GM12878 (cell line): ENCODE measurements around the gene PDE3B. TPM values are rescaled to one million over a fixed set of nuclear protein-coding genes. Genes with fewer than 3 reads are reported as not detected.

Source experiments
- ATAC-seq: fragments of 200-7000 bp; cut with Tn5 transposase; 3 replicates; pipeline ENCODE4 v1.9.1; 2020; ENCODE audit warnings: mild to moderate bottlenecking, moderate library complexity
- BruUV-seq: library from RNA; stranded (reverse); fragments of 400-500 nt; replicated peaks from 2 replicates; lab custom pipeline; 2021; lab: Mats Ljungman, UMichigan
- CTCF ChIA-PET: fragments of 300-600 bp; sonication (Branson Sonifier 250); formaldehyde crosslinking; extraction: SDS; loops from one replicate; lab custom pipeline; 2021; ENCODE audit warnings: inconsistent platforms; lab: Yijun Ruan, JAX
- POLR2A ChIA-PET: fragments of 350-600 bp; formaldehyde crosslinking; extraction: SDS; loops from one replicate; lab custom pipeline; 2021; ENCODE audit warnings: inconsistent platforms; lab: Charles Lee
- RAD21 ChIA-PET: fragments of 300-600 bp; sonication (Branson Sonifier 250); formaldehyde crosslinking; loops from one replicate; lab custom pipeline; 2023; ENCODE audit warnings: antibody characterized with exemption; ENCODE audit not compliant: unreplicated experiment; lab: Charles Lee
- SMC1A ChIA-PET: fragments of 300-600 bp; sonication (Branson Sonifier 250); formaldehyde crosslinking; loops from one replicate; lab custom pipeline; 2023; ENCODE audit not compliant: unreplicated experiment, uncharacterized antibody; lab: Charles Lee
- DNase-seq: peaks from one replicate; pipeline ENCODE4 v3.0.0-alpha.2; 2011; ENCODE audit warnings: low read depth, low spot score
- FAIRE-seq: peaks from 3 replicates; lab custom pipeline; 2011; peaks lifted over from hg19 to GRCh38; lab: Jason Lieb, UNC
- H2AFZ ChIP-seq: 2 replicates; pipeline ENCODE4 v1.6.0; 2011; ENCODE audit warnings: low read depth, low read length, control low read depth; ENCODE audit not compliant: control insufficient read depth
- H3K27ac ChIP-seq: 2 replicates; pipeline ENCODE4 v1.5.1; 2011; ENCODE audit warnings: control low read depth; ENCODE audit not compliant: control insufficient read depth, insufficient read depth
- H3K27me3 ChIP-seq, 2 experiments: replicated peaks in 1 of 2; 2 replicates each; pipeline versions ENCODE4 v1.6.0 to v1.6.1; 2011; ENCODE audit warnings: low read length in 1 of 2; ENCODE audit not compliant: control insufficient read depth in 2 of 2, insufficient read depth in 2 of 2
- H3K36me3 ChIP-seq, 2 experiments: 2 replicates each; pipeline ENCODE4 v1.5.1; 2011; ENCODE audit warnings: low read length in 1 of 2; ENCODE audit not compliant: control insufficient read depth in 2 of 2, insufficient read depth in 2 of 2
- H3K4me1 ChIP-seq: 2 replicates; pipeline ENCODE4 v1.6.1; 2011; ENCODE audit warnings: mild to moderate bottlenecking, low read length, moderate library complexity, mixed read lengths; ENCODE audit not compliant: control insufficient read depth, insufficient read depth
- H3K4me2 ChIP-seq: 2 replicates; pipeline ENCODE4 v1.6.0; 2011; ENCODE audit warnings: control low read depth; ENCODE audit not compliant: control insufficient read depth, insufficient read depth
- H3K4me3 ChIP-seq: fragments of 200-600 bp; sonication (generic); 2 replicates; pipeline ENCODE4 v1.5.1; 2016
- H3K79me2 ChIP-seq: 2 replicates; pipeline ENCODE4 v1.6.0; 2011; ENCODE audit warnings: low read length; ENCODE audit not compliant: control insufficient read depth, insufficient read depth
- H3K9ac ChIP-seq: 2 replicates; pipeline ENCODE4 v1.8.0; 2011; ENCODE audit warnings: low read length, control low read depth, mixed read lengths; ENCODE audit not compliant: control insufficient read depth, insufficient read depth
- H3K9me3 ChIP-seq: replicated peaks from 3 replicates; pipeline ENCODE4 v1.5.1; 2011; ENCODE audit warnings: mild to moderate bottlenecking, low read length; ENCODE audit not compliant: control insufficient read depth, insufficient read depth
- H4K20me1 ChIP-seq: 2 replicates; pipeline ENCODE4 v1.6.0; 2011; ENCODE audit not compliant: control insufficient read depth, insufficient read depth
- BHLHE40 ChIP-seq, 2 experiments: fragments of 450-650 bp in 1 of 2; IDR thresholded peaks; 2 replicates each; pipeline ENCODE4 v1.6.1; 2011 to 2017; ENCODE audit warnings: low read depth in 2 of 2, borderline replicate concordance in 1 of 2, improper control_type of control experiment in 1 of 2, low read length in 1 of 2, mild to moderate bottlenecking in 1 of 2
- BMI1 ChIP-seq: fragments of 450-650 bp; IDR thresholded peaks from 2 replicates; pipeline ENCODE4 v1.6.1; 2016; ENCODE audit warnings: mild to moderate bottlenecking, moderate library complexity, borderline replicate concordance
- CEBPB ChIP-seq, 2 experiments: fragments of 150-350 bp in 1 of 2; IDR thresholded peaks; 2 replicates each; pipeline ENCODE4 v1.6.1; 2012 to 2014; ENCODE audit warnings: low read depth in 2 of 2, low read length in 2 of 2, borderline replicate concordance in 1 of 2, inconsistent platforms in 1 of 2
- CREB1 ChIP-seq: IDR thresholded peaks from 2 replicates; pipeline ENCODE4 v1.6.1; 2012; ENCODE audit warnings: low read depth, mild to moderate bottlenecking, inconsistent platforms
- ETV6 ChIP-seq, 2 experiments: fragments of 450-650 bp in 1 of 2; IDR thresholded peaks in 1 of 2; conservative IDR thresholded peaks in 1 of 2; 2 replicates each; pipeline ENCODE4 v1.6.1; 2014; ENCODE audit warnings: antibody characterized with exemption in 1 of 2, borderline replicate concordance in 1 of 2, low read depth in 1 of 2, mild to moderate bottlenecking in 1 of 2, moderate library complexity in 1 of 2
- FOS ChIP-seq: IDR thresholded peaks from 3 replicates; pipeline ENCODE4 v1.6.1; 2011; ENCODE audit warnings: borderline replicate concordance; ENCODE audit not compliant: insufficient read length; ENCODE audit errors: extremely low read depth
- FOXM1 ChIP-seq: IDR thresholded peaks from 2 replicates; pipeline ENCODE4 v1.6.1; 2012; ENCODE audit warnings: low read depth, mild to moderate bottlenecking, inconsistent platforms, low read length, moderate library complexity
- GATAD2B ChIP-seq: fragments of 450-650 bp; conservative IDR thresholded peaks from 2 replicates; pipeline ENCODE4 v1.6.1; 2017; ENCODE audit warnings: low read depth, mild to moderate bottlenecking, moderate library complexity
- NFXL1 ChIP-seq: fragments of 450-650 bp; IDR thresholded peaks from 2 replicates; pipeline ENCODE4 v1.6.1; 2017; ENCODE audit warnings: antibody characterized with exemption, mild to moderate bottlenecking, borderline replicate concordance
- NR2C2 ChIP-seq: IDR thresholded peaks from 2 replicates; pipeline ENCODE4 v1.6.1; 2011; ENCODE audit warnings: borderline replicate concordance, low read depth; ENCODE audit not compliant: control insufficient read depth, insufficient read length
- NRF1 ChIP-seq: conservative IDR thresholded peaks from 2 replicates; pipeline ENCODE4 v1.6.1; 2011; ENCODE audit warnings: mild to moderate bottlenecking, low read depth, low read length, improper control_type of control experiment
- RAD51 ChIP-seq: fragments of 450-650 bp; IDR thresholded peaks from 2 replicates; pipeline ENCODE4 v1.6.1; 2016; ENCODE audit warnings: moderate library complexity, mild to moderate bottlenecking, inconsistent platforms
- RBBP5 ChIP-seq: fragments of 200-600 bp; sonication (generic); conservative IDR thresholded peaks from 2 replicates; pipeline ENCODE4 v1.6.1; 2016
- SUPT20H ChIP-seq: IDR thresholded peaks from 2 replicates; pipeline ENCODE4 v1.6.1; 2011; ENCODE audit warnings: low read depth, mild to moderate bottlenecking, low read length, moderate library complexity, borderline replicate concordance; ENCODE audit not compliant: control insufficient read depth
- TARDBP ChIP-seq: IDR thresholded peaks from 2 replicates; pipeline ENCODE4 v1.6.1; 2016; ENCODE audit warnings: borderline replicate concordance
- ZSCAN29 ChIP-seq: fragments of 450-650 bp; IDR thresholded peaks from 2 replicates; pipeline ENCODE4 v1.6.1; 2017; ENCODE audit warnings: mild to moderate bottlenecking, moderate library complexity
- WGBS: methylation state at CpG from one replicate; pipeline ENCODE4 v1.1.6; 2016; ENCODE audit warnings: low lambda C conversion rate; ENCODE audit not compliant: insufficient replicate concordance, insufficient coverage; ENCODE audit errors: missing lambda C conversion rate; 5-methylcytosine and 5-hydroxymethylcytosine counted together
- in situ Hi-C: fragments of 300-500 bp; cut with MboI; formaldehyde crosslinking; loops from 9 replicates; pipeline ENCODE4 v1.14.3; 2018; ENCODE audit warnings: mixed read lengths
- intact Hi-C: fragments of 100-400 bp; cut with micrococcal nuclease; formaldehyde crosslinking; loops from one replicate; pipeline ENCODE4 v1.14.2; 2022; ENCODE audit not compliant: unreplicated experiment
- polyA plus RNA-seq, 11 experiments: library from polyadenylated mRNA; depleted of rRNA in 4 of 11; unstranded in 6 of 11; stranded (reverse) in 5 of 11; fragments of >200 nt; fragmentation: Nextera tagmentation in 4 of 11; fragmentation: Illumina TruSeq in 1 of 11; extraction: Ambion mirVana in 4 of 11; extraction: Trizol in 1 of 11; gene quantifications; 1 replicate in 1 of 11; 2 replicates in 10 of 11; pipeline versions ENCODE4 v1.2.1 to v1.2.3, GENCODE V29; 2011 to 2016; ENCODE audit warnings: inconsistent platforms in 2 of 11, missing spikeins in 2 of 11, low read depth in 1 of 11
- total RNA-seq, 4 experiments: library from RNA; depleted of rRNA in 3 of 4; stranded (reverse); fragments of >200 nt in 3 of 4; fragmentation: Illumina TruSeq in 1 of 4; extraction: Trizol in 1 of 4; gene quantifications; 2 replicates each; pipeline versions ENCODE4 v1.2.1 to v1.2.3, GENCODE V29; 2013 to 2021
- TF ChIP-seq, protein P1 (sequence below): fragments of 450-650 bp; IDR thresholded peaks from 2 replicates; pipeline ENCODE4 v1.6.1; 2017; ENCODE audit warnings: antibody characterized with exemption, mild to moderate bottlenecking, moderate library complexity

The PDE3B gene
- total and polyA plus RNA-seq, 10 of the 15 experiments (the other 5 are each of a cell fraction or from before 2014, with no cell fraction given): 0.04 to 3.1 (median 1.9) TPM

DNA sequence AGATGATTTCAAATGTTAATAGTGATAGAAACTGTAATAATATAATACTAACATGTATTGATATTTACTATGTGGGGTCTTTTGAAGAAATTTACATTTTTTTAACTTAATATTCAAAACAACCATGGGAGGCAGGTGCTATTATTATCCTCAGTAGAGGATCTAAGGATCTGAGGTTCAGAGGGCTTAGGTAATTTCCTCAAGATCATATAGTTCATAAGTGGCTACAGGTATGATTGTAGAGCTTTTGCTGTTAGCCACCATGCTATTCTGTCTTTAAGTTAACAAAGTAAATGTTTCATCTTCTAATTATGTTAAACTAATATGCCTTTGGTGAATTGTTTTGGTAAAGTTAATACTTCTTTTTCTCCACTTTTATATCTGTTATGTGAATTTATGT lies 83.6 kb downstream of the PDE3B start:
- no TSS peak for BruUV-seq
- Histone ChIP-seq H3K4me1 (no peaks in the 10 kb centered on the region), H3K9ac (no peak overlapping the region), H3K27ac (no peak overlapping the region), H3K4me2 (no peak overlapping the region), H3K9me3 (no peaks in the 10 kb centered on the region), H3K27me3 (no peaks in the 10 kb centered on the region), H3K36me3 (no peaks in the 10 kb centered on the region), H4K20me1 (no peaks in the 10 kb centered on the region), H2AFZ (no peak overlapping the region)
- in situ Hi-C loops (no loop called here), intact Hi-C loops (no loop called here)
- POLR2A ChIA-PET: no interaction called here
- CTCF ChIA-PET: no interaction called here
- SMC1A ChIA-PET: no interaction called here
- no peak for TF ChIP-seq NR2C2
- no peak for TF ChIP-seq RBBP5
- TF ChIP-seq CREB1: no peak
- no peak for TF ChIP-seq CEBPB (IDR thresholded peaks at IDR 0.05; ENCODE audit: borderline replicate concordance in 1 of 2, low read depth in 2 of 2, low read length in 2 of 2)
- no peak for TF ChIP-seq FOXM1
- TF ChIP-seq BMI1: no peak
- no peak for TF ChIP-seq TARDBP
- TF ChIP-seq, all 136 proteins: peak for 0
- Histone ChIP-seq H3K79me2 (no peaks in the 10 kb centered on the region), H3K4me3 (no peak overlapping the region)
- FAIRE-seq: no peak
- DNase-seq: no peak
- RAD21 ChIA-PET: no interaction called here
- no peak for ATAC-seq

DNA sequence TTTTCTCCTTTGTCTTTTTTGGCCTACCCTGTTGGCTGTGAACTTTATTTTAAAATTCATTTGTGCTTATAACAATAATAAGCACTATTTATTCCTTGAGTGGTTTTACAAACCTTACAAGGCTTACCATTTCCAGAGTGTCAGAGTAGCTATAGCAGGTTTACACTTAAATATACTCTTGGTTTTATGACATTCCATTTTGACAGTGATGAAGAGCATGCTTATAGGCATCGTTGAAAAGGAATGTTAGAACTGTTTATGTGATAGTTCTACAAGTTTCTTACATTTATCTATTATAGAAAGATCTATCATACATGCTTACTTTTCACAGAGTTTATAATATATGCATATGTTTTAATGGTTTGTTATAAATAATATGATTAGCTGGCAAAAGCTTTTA lies 84.1 kb downstream of the PDE3B start:
- DNase-seq (no peak), FAIRE-seq (no peak), ATAC-seq (no peak)
- in situ Hi-C loops (no loop called here), intact Hi-C loops (no loop called here)
- Histone ChIP-seq H3K79me2 (no peaks in the 10 kb centered on the region), H3K9me3 (no peaks in the 10 kb centered on the region), H3K27ac (no peak overlapping the region), H3K36me3 (no peaks in the 10 kb centered on the region), H4K20me1 (no peaks in the 10 kb centered on the region), H3K4me2 (no peak overlapping the region), H3K4me1 (no peaks in the 10 kb centered on the region), H2AFZ (no peak overlapping the region), H3K9ac (no peak overlapping the region), H3K4me3 (no peak overlapping the region), H3K27me3 (no peaks in the 10 kb centered on the region)
- ChIA-PET POLR2A (no interaction called here), RAD21 (no interaction called here), CTCF (no interaction called here), SMC1A (interaction anchor here (1.0 kb wide), 1 partner anchor 12 kb away, joined by 3 read pairs; no protein-coding TSS in a partner anchor)
- 55% methylated on average over 1 of the region's 1 CpG for WGBS
- BruUV-seq: no TSS peak
- TF ChIP-seq GATAD2B: no peak
- TF ChIP-seq NRF1: no peak
- TF ChIP-seq ZSCAN29: no peak
- TF ChIP-seq ETV6 (conservative IDR thresholded peaks at IDR 0.05 in 1 of 2, IDR thresholded peaks at IDR 0.05 in 1 of 2; ENCODE audit: borderline replicate concordance in 1 of 2, low read depth in 1 of 2): no peak
- no peak for TF ChIP-seq BHLHE40 (IDR thresholded peaks at IDR 0.05; ENCODE audit: borderline replicate concordance in 1 of 2, low read depth in 2 of 2, low read length in 1 of 2)
- TF ChIP-seq NFXL1: no peak
- TF ChIP-seq, protein P1, sequence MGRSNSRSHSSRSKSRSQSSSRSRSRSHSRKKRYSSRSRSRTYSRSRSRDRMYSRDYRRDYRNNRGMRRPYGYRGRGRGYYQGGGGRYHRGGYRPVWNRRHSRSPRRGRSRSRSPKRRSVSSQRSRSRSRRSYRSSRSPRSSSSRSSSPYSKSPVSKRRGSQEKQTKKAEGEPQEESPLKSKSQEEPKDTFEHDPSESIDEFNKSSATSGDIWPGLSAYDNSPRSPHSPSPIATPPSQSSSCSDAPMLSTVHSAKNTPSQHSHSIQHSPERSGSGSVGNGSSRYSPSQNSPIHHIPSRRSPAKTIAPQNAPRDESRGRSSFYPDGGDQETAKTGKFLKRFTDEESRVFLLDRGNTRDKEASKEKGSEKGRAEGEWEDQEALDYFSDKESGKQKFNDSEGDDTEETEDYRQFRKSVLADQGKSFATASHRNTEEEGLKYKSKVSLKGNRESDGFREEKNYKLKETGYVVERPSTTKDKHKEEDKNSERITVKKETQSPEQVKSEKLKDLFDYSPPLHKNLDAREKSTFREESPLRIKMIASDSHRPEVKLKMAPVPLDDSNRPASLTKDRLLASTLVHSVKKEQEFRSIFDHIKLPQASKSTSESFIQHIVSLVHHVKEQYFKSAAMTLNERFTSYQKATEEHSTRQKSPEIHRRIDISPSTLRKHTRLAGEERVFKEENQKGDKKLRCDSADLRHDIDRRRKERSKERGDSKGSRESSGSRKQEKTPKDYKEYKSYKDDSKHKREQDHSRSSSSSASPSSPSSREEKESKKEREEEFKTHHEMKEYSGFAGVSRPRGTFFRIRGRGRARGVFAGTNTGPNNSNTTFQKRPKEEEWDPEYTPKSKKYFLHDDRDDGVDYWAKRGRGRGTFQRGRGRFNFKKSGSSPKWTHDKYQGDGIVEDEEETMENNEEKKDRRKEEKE: no peak
- TF ChIP-seq RAD51: no peak
- no peak for TF ChIP-seq FOS
- TF ChIP-seq SUPT20H: no peak
